H1 (cell line): ENCODE measurements around the gene BCKDHA. TPM values are rescaled to one million over a fixed set of nuclear protein-coding genes. Genes with fewer than 3 reads are reported as not detected.

Source experiments
- CTCF ChIA-PET: fragments of 300-600 bp; sonication (Branson Sonifier 250); formaldehyde crosslinking; loops from one replicate; lab custom pipeline; 2021; ENCODE audit not compliant: partially characterized antibody; lab: Charles Lee
- POLR2A ChIA-PET: fragments of 300-600 bp; sonication (Branson Sonifier 250); formaldehyde crosslinking; loops from one replicate; lab custom pipeline; 2021; ENCODE audit warnings: inconsistent platforms; ENCODE audit not compliant: partially characterized antibody; lab: Charles Lee
- DNase-seq, 2 experiments: peaks; one replicate each; pipeline versions ENCODE4 v3.0.0 to v3.0.0-alpha.2; 2010 to 2022; ENCODE audit warnings: low spot score in 2 of 2, low read depth in 1 of 2, mixed read lengths in 1 of 2
- FAIRE-seq: peaks from 2 replicates; lab custom pipeline; 2011; peaks lifted over from hg19 to GRCh38; lab: Jason Lieb, UNC
- H2AFZ ChIP-seq: 2 replicates; pipeline ENCODE4 v1.8.1; 2012; ENCODE audit warnings: low read length, inconsistent platforms
- H2AK5ac ChIP-seq: 2 replicates; pipeline ENCODE4 v1.6.1; 2013; ENCODE audit warnings: low read depth, low read length
- H2BK120ac ChIP-seq: replicated peaks from 2 replicates; pipeline ENCODE3; 2013; ENCODE audit warnings: low read depth, low read length, inconsistent platforms
- H2BK12ac ChIP-seq: 2 replicates; pipeline ENCODE4 v1.6.1; 2013; ENCODE audit warnings: low read depth, low read length
- H2BK15ac ChIP-seq: 2 replicates; pipeline ENCODE4 v1.6.1; 2013; ENCODE audit warnings: low read length
- H2BK20ac ChIP-seq: 2 replicates; pipeline ENCODE4 v1.6.1; 2013; ENCODE audit warnings: low read length
- H2BK5ac ChIP-seq: 2 replicates; pipeline ENCODE4 v1.6.1; 2013; ENCODE audit warnings: low read depth, low read length
- H3K14ac ChIP-seq: 2 replicates; pipeline ENCODE4 v1.6.1; 2013; ENCODE audit warnings: inconsistent platforms; ENCODE audit not compliant: insufficient read length
- H3K18ac ChIP-seq: 2 replicates; pipeline ENCODE4 v1.6.1; 2013; ENCODE audit warnings: low read length; ENCODE audit errors: extremely low read depth
- H3K23ac ChIP-seq: 2 replicates; pipeline ENCODE4 v1.6.1; 2013; ENCODE audit warnings: inconsistent platforms; ENCODE audit not compliant: insufficient read length
- H3K23me2 ChIP-seq: 2 replicates; pipeline ENCODE4 v1.6.1; 2013; ENCODE audit warnings: low read depth, low read length
- H3K27ac ChIP-seq: 2 replicates; pipeline ENCODE4 v1.6.1; 2011; ENCODE audit warnings: low read depth, low read length, inconsistent platforms
- H3K27me3 ChIP-seq, 4 experiments: replicated peaks in 1 of 4; 1 replicate in 1 of 4; 2 replicates in 3 of 4; pipeline versions ENCODE4 v1.6.1 to v1.8.1; 2011 to 2013; ENCODE audit warnings: low read length in 3 of 4, mild to moderate bottlenecking in 3 of 4, inconsistent platforms in 2 of 4, mixed read lengths in 2 of 4, moderate library complexity in 1 of 4; ENCODE audit not compliant: control insufficient read depth in 3 of 4, insufficient read depth in 3 of 4; ENCODE audit errors: extremely low read depth in 1 of 4
- H3K36me3 ChIP-seq, 4 experiments: 2 replicates each; pipeline versions ENCODE4 v1.6.1 to v1.8.1; 2011 to 2013; ENCODE audit warnings: mild to moderate bottlenecking in 4 of 4, low read length in 3 of 4, moderate library complexity in 2 of 4, control low read depth in 1 of 4, inconsistent platforms in 1 of 4; ENCODE audit not compliant: insufficient read depth in 4 of 4, control insufficient read depth in 2 of 4
- H3K4ac ChIP-seq: replicated peaks from 2 replicates; pipeline ENCODE3; 2013; ENCODE audit warnings: low read length, low read depth, mixed read lengths, inconsistent platforms; ENCODE audit not compliant: insufficient read length
- H3K4me1 ChIP-seq, 4 experiments: replicated peaks in 1 of 4; 1 replicate in 1 of 4; 2 replicates in 3 of 4; pipeline versions ENCODE4 v1.6.1 to v1.8.1; 2011 to 2013; ENCODE audit warnings: low read length in 3 of 4, inconsistent platforms in 2 of 4, mixed read lengths in 1 of 4; ENCODE audit not compliant: insufficient read depth in 4 of 4, control insufficient read depth in 3 of 4
- H3K4me2 ChIP-seq, 2 experiments: 2 replicates each; pipeline versions ENCODE4 v1.6.1 to v1.8.1; 2011 to 2013; ENCODE audit warnings: low read depth in 2 of 2, low read length in 2 of 2, control low read depth in 1 of 2, inconsistent platforms in 1 of 2, mild to moderate bottlenecking in 1 of 2; ENCODE audit not compliant: insufficient read depth in 1 of 2
- H3K4me3 ChIP-seq, 4 experiments: fragments of 200-600, 300-600 bp in 1 of 4; sonication (generic), shearing (Covaris generic), sonication (Bioruptor Twin) in 1 of 4; 2 replicates each; pipeline versions ENCODE4 v1.5.1 to v1.8.1; 2011 to 2016; ENCODE audit warnings: low read length in 4 of 4, low read depth in 3 of 4, control low read depth in 2 of 4, inconsistent platforms in 2 of 4, mild to moderate bottlenecking in 2 of 4, mixed read lengths in 1 of 4, moderate library complexity in 1 of 4; ENCODE audit not compliant: insufficient read depth in 2 of 4; ENCODE audit errors: extremely low read depth in 1 of 4
- H3K56ac ChIP-seq: replicated peaks from 2 replicates; pipeline ENCODE3; 2013; ENCODE audit warnings: low read depth, mild to moderate bottlenecking, mixed read lengths, low read length, inconsistent platforms; ENCODE audit not compliant: insufficient read length
- H3K79me1 ChIP-seq: 2 replicates; pipeline ENCODE4 v1.6.1; 2013; ENCODE audit warnings: low read depth, low read length, control low read depth
- H3K79me2 ChIP-seq, 2 experiments: 2 replicates each; pipeline versions ENCODE4 v1.6.1 to v1.8.1; 2012 to 2013; ENCODE audit warnings: low read length in 2 of 2, mild to moderate bottlenecking in 2 of 2, inconsistent platforms in 1 of 2; ENCODE audit not compliant: insufficient read depth in 2 of 2, control insufficient read depth in 1 of 2
- H3K9ac ChIP-seq, 4 experiments: replicated peaks in 1 of 4; 1 replicate in 1 of 4; 2 replicates in 3 of 4; pipeline versions ENCODE4 v1.6.1 to v1.8.1; 2011 to 2013; ENCODE audit warnings: low read depth in 3 of 4, low read length in 3 of 4, control low read depth in 2 of 4, mild to moderate bottlenecking in 2 of 4, moderate library complexity in 2 of 4, inconsistent platforms in 1 of 4; ENCODE audit errors: extremely low read depth in 1 of 4
- H3K9me3 ChIP-seq, 2 experiments: 2 replicates each; pipeline versions ENCODE4 v1.6.1 to v1.8.1; 2012 to 2013; ENCODE audit warnings: mild to moderate bottlenecking in 2 of 2, moderate library complexity in 2 of 2, control low read depth in 1 of 2, inconsistent platforms in 1 of 2, low read depth in 1 of 2, low read length in 1 of 2, mixed read lengths in 1 of 2; ENCODE audit not compliant: insufficient read depth in 2 of 2
- H4K20me1 ChIP-seq, 2 experiments: replicated peaks in 1 of 2; 2 replicates each; pipeline versions ENCODE3 to v1.8.1; 2011 to 2013; ENCODE audit warnings: inconsistent platforms in 2 of 2, low read length in 2 of 2, mild to moderate bottlenecking in 1 of 2; ENCODE audit not compliant: insufficient read depth in 2 of 2, control insufficient read depth in 1 of 2
- H4K5ac ChIP-seq: 2 replicates; pipeline ENCODE4 v1.6.1; 2013; ENCODE audit warnings: low read length, low read depth, mixed read lengths, inconsistent platforms; ENCODE audit not compliant: insufficient read length
- H4K8ac ChIP-seq: 2 replicates; pipeline ENCODE4 v1.8.0; 2013; ENCODE audit warnings: mild to moderate bottlenecking, moderate library complexity, low read length, inconsistent platforms; ENCODE audit not compliant: insufficient read depth; ENCODE audit errors: extremely low read depth
- H4K91ac ChIP-seq: replicated peaks from 2 replicates; pipeline ENCODE3; 2013; ENCODE audit warnings: low read length, mixed read lengths, inconsistent platforms; ENCODE audit not compliant: insufficient read length
- SIRT6 ChIP-seq: IDR thresholded peaks from one replicate; pipeline ENCODE4 v1.7.1; 2012; ENCODE audit warnings: low read length, inconsistent platforms
- SRF ChIP-seq: IDR thresholded peaks from 2 replicates; pipeline ENCODE4 v1.6.1; 2011; ENCODE audit warnings: mild to moderate bottlenecking, low read depth, low read length, moderate library complexity
- WGBS, 2 experiments: shearing (Covaris generic) in 1 of 2; methylation state at CpG; one replicate each; pipeline versions ENCODE4 v1.1.6 to v1.1.7; 2013 to 2015; ENCODE audit warnings: low lambda C conversion rate in 2 of 2, mixed read lengths in 2 of 2, inconsistent platforms in 1 of 2, low coverage in 1 of 2, missing lambda C conversion rate in 1 of 2; ENCODE audit not compliant: insufficient replicate concordance in 2 of 2, insufficient coverage in 1 of 2, insufficient read length in 1 of 2; ENCODE audit errors: extremely low coverage in 1 of 2, missing lambda C conversion rate in 1 of 2; 5-methylcytosine and 5-hydroxymethylcytosine counted together
- polyA plus RNA-seq, 7 experiments: library from polyadenylated mRNA; depleted of rRNA in 3 of 7; stranded (reverse) in 5 of 7; unstranded in 2 of 7; fragments of >200 nt in 5 of 7; fragments of 200-250 nt in 2 of 7; gene quantifications; 1 replicate in 5 of 7; 2 replicates in 1 of 7; 4 replicates in 1 of 7; pipeline versions ENCODE4 v1.2.1 to v1.2.3, GENCODE V29; 2011 to 2013; ENCODE audit warnings: missing spikeins in 2 of 7, mixed read lengths in 2 of 7
- total RNA-seq: library from RNA; stranded (reverse); fragmentation: NEBNext Ultra II Directional; extraction: Animal tissue kit (Norgen Biotek cat#: 25700); gene quantifications from 2 replicates; pipeline ENCODE4 v1.2.1, GENCODE V29; 2021

BCKDHA gene
- total and polyA plus RNA-seq, 2 of the 8 experiments (the other 6 are each of a cell fraction or from before 2014, with no cell fraction given): 14.2 to 69.6 TPM

DNA sequence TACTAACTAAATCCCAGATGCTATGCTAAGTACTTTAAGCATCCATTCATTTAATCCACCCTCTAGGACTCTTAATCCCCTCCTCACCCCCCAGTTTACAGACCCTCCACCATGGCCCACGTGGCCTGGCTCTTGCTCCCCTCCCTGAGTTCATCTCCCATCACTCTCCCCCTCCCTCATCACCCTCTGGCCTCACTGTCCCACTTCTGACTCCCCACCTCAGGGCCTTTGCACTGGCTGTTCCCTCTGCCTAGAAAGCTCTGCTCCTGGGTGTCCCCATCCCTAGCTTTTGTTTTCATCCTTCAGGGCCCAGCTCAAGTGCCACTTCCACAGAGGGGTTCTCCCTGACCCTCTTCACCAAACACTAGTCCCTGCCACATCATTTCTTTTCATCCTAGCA is 37.9 kb upstream of the BCKDHA start:
- Histone ChIP-seq H2BK5ac (no peak overlapping the region), H3K56ac (no peak overlapping the region), H3K27me3 (no peaks in the 10 kb centered on the region; a peak in 1 of 7 replicates), H3K79me1 (peaks cover 5% of the 10 kb centered on the region), H3K9me3 (no peaks in the 10 kb centered on the region), H2BK15ac (no peak overlapping the region), H3K23ac (no peak overlapping the region), H4K20me1 (peaks cover 0 to 5% of the 10 kb centered on the region in 2 experiments), H4K8ac (no peak overlapping the region), H3K14ac (no peak overlapping the region), H3K4me1 (peaks cover 0 to 6% (median 2%) of the 10 kb centered on the region in 4 experiments; a peak in 1 of 7 replicates), H3K4me2 (no peak overlapping the region), H4K91ac (no peak overlapping the region), H2AFZ (no peak overlapping the region), H3K23me2 (peaks cover 6% of the 10 kb centered on the region), H3K18ac (no peak overlapping the region), H4K5ac (no peak overlapping the region), H2BK120ac (no peak overlapping the region), H3K27ac (no peak overlapping the region), H3K79me2 (no peaks in the 10 kb centered on the region), H3K36me3 (no peaks in the 10 kb centered on the region), H2BK20ac (no peak overlapping the region), H3K4me3 (no peak overlapping the region), H2AK5ac (no peak overlapping the region), H2BK12ac (no peak overlapping the region), H3K4ac (no peak overlapping the region), H3K9ac (no peak overlapping the region)
- ChIA-PET CTCF (interaction anchor here (0.7 to 1.2 kb wide), 3 partner anchors 19 to 221 kb away, joined by 3 to 5 read pairs (median 4); no protein-coding TSS in a partner anchor), POLR2A (no interaction called here)
- FAIRE-seq (no peak), DNase-seq (no peak)
- 83% methylated on average over 1 of the region's 1 CpG; no CpG with 5 or more reads in 1 of the 2 experiments for WGBS, 2 experiments
- TF ChIP-seq SRF: no peak
- TF ChIP-seq SIRT6: no peak
